Measurements from ENCODE around the gene GLCCI1. TPM values are rescaled to one million over a fixed set of nuclear protein-coding genes. Genes with fewer than 3 reads are reported as not detected.

The GLCCI1 gene
- total and polyA plus RNA-seq, 2 of the 8 experiments (the other 6 are each of a cell fraction or from before 2014, with no cell fraction given) = 12.4 to 27.7 TPM

DNA sequence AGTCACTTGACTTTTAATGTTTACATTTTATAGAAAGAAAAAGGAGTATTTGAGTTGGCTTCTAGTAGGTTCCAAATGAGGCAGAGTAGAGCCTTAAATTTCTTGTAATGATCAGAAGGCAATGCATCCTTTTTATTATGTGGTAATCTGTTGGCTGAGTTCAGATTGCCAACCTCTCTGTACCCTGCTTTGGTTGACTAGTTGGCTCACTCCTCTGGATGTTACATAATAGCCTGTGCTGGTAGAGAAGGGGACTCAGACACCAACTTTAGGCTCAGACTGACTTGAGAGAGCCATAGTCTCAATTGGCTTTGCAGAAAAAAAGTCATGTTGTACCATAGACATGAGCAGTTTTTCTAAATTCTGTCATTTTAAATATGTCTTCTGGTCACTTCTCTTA is 46.8 kb upstream of the GLCCI1 start:
- H2BK15ac ChIP-seq (ENCODE audit: low read length) = no peak overlapping the region
- H2AK5ac ChIP-seq (ENCODE audit: low read depth, low read length) = no peak overlapping the region
- no peak overlapping the region for H4K91ac ChIP-seq (replicated peaks; ENCODE audit: insufficient read length, low read length)
- no peak overlapping the region for H3K23ac ChIP-seq (ENCODE audit: insufficient read length)
- no peak overlapping the region for H2BK20ac ChIP-seq (ENCODE audit: low read length)
- ChIA-PET CTCF (ENCODE audit: partially characterized antibody) (interaction anchor here (1.8 kb wide), 1 partner anchor 241 kb away, joined by 4 read pairs; no protein-coding TSS in a partner anchor), POLR2A (ENCODE audit: partially characterized antibody) (no interaction called here)
- no peak overlapping the region for H3K4me3 ChIP-seq (ENCODE audit: extremely low read depth in 1 of 4, insufficient read depth in 2 of 4, low read depth in 3 of 4, low read length in 4 of 4)
- no peak overlapping the region for H3K27ac ChIP-seq (ENCODE audit: low read depth, low read length)
- TF ChIP-seq CHD2 (IDR thresholded peaks at IDR 0.05; ENCODE audit: low read length) = no peak
- no peak for TF ChIP-seq TAF7 (optimal IDR thresholded peaks at IDR 0.05; ENCODE audit: borderline replicate concordance, low read depth, low read length)
- TF ChIP-seq RFX5 (IDR thresholded peaks at IDR 0.05; ENCODE audit: borderline replicate concordance, low read depth, low read length) = no peak
- no peak for TF ChIP-seq ASH2L (IDR thresholded peaks at IDR 0.05; ENCODE audit: low read length)
- TF ChIP-seq EZH2 (IDR thresholded peaks at IDR 0.05; ENCODE audit: low read depth, low read length, severe bottlenecking) = no peak
- no peak for TF ChIP-seq CTBP2 (IDR thresholded peaks at IDR 0.05; ENCODE audit: borderline replicate concordance, insufficient read depth, insufficient read length, low read length)
- no peak for TF ChIP-seq SP2 (IDR thresholded peaks at IDR 0.05; ENCODE audit: low read length)
- DNase-seq (ENCODE audit: low read depth in 1 of 2, low spot score in 2 of 2) (no peak), FAIRE-seq (no peak)
- no peak overlapping the region for H3K56ac ChIP-seq (replicated peaks; ENCODE audit: insufficient read length, low read depth, low read length)
- H3K23me2 ChIP-seq (ENCODE audit: low read depth, low read length) = no peaks in the 10 kb centered on the region; the same call in 1 of the 2 replicates
- no peak overlapping the region for H2AFZ ChIP-seq (ENCODE audit: low read length)
- no peaks in the 10 kb centered on the region for H3K36me3 ChIP-seq (ENCODE audit: control insufficient read depth in 2 of 4, insufficient read depth in 4 of 4, low read length in 3 of 4)
- H4K20me1 ChIP-seq (replicated peaks in 1 of 2; ENCODE audit: control insufficient read depth in 1 of 2, insufficient read depth in 2 of 2, low read length in 2 of 2) = no peaks in the 10 kb centered on the region
- no peak overlapping the region for H3K4me2 ChIP-seq (ENCODE audit: insufficient read depth in 1 of 2, low read depth in 2 of 2, low read length in 2 of 2)
- H3K14ac ChIP-seq (ENCODE audit: insufficient read length) = no peak overlapping the region
- no peak overlapping the region for H2BK120ac ChIP-seq (replicated peaks; ENCODE audit: low read depth, low read length)
- no peaks in the 10 kb centered on the region for H3K9me3 ChIP-seq (ENCODE audit: insufficient read depth in 2 of 2, low read depth in 1 of 2, low read length in 1 of 2)
- H3K79me1 ChIP-seq (ENCODE audit: low read depth, low read length) = no peaks in the 10 kb centered on the region
- no peak overlapping the region for H3K9ac ChIP-seq (replicated peaks in 1 of 4; ENCODE audit: extremely low read depth in 1 of 4, low read depth in 3 of 4, low read length in 3 of 4)
- H4K5ac ChIP-seq (ENCODE audit: insufficient read length, low read depth, low read length) = no peak overlapping the region
- H3K79me2 ChIP-seq (ENCODE audit: control insufficient read depth in 1 of 2, insufficient read depth in 2 of 2, low read length in 2 of 2) = no peaks in the 10 kb centered on the region
- H2BK5ac ChIP-seq (ENCODE audit: low read depth, low read length) = no peak overlapping the region
- H2BK12ac ChIP-seq (ENCODE audit: low read depth, low read length) = no peak overlapping the region; the same call in 1 of the 2 replicates
- peaks cover 0 to 26% (median 2%) of the 10 kb centered on the region in 4 experiments; a peak in 3 of 7 replicates for H3K4me1 ChIP-seq (replicated peaks in 1 of 4; ENCODE audit: control insufficient read depth in 3 of 4, insufficient read depth in 4 of 4, low read length in 3 of 4)
- no peak overlapping the region for H4K8ac ChIP-seq (ENCODE audit: extremely low read depth, insufficient read depth, low read length)
- no peak overlapping the region for H3K4ac ChIP-seq (replicated peaks; ENCODE audit: insufficient read length, low read depth, low read length)
- no peaks in the 10 kb centered on the region for H3K27me3 ChIP-seq (replicated peaks in 1 of 4; ENCODE audit: control insufficient read depth in 3 of 4, extremely low read depth in 1 of 4, insufficient read depth in 3 of 4, low read length in 3 of 4)
- H3K18ac ChIP-seq (ENCODE audit: extremely low read depth, low read length) = no peak overlapping the region
